NCI-H345 treated with DMSO at 0.1 percent for 48 hours (cell line): ENCODE data around the gene CACNA1A.

ENCODE experiments used
- DNase-seq: peaks from one replicate; lab custom pipeline; 2025; ENCODE audit not compliant: unreplicated experiment; lab: John Stamatoyannopoulos, UW

The CACNA1A gene

DNA sequence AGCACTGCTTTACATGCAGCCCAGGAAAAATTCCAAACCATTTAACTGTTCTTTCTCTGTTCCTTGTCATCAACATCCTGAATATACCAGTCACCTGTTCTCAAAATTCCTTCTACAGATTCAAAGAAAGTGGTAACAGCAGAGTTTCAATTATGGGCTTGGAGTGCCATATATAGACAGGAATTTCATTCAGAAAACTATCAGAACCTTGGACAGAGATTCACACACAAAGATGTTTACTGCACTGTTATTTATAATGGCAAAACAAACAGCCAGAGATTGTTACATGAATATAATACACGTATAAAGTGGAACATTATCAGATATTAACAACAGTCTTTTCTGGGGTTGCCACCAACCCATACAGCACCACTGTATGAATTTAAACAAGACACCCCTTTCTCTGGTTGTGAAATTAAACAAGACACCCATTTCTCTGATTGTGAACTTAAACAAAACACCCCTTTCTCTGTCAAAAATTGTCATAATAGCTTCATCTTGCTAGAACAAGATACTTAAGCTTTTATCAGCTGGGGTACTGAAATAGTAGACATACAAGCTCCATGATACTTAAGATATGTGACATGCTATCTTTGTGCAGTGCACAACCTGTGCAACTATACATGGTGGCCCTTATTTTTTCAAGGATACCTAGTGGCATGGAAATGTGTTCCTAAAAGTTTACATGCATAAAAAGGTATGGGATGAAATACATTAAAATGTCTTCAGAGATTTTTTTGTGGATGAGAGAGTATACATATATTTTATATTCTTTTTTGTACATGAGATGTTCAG is 12.6 kb downstream of the CACNA1A start:
- DNase-seq: no peak

DNA sequence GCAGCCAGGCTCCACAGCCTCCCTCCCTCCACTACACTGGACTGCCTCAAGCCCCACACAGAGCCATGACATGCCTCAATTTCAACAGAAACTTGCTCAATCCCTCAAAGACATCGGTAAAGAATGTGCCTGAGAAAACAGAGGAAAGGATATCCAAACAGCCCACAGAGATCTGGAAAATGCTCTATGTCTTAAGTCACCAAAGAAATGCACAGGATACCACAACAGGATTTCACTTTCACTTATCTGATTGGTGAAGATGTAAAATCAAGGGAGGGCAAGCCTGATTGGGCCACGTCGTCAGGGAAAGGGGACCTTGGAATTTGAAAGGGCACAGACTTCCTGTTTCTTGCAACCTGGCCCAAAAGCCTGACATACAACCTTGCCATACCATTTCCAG is 14.2 kb downstream of the CACNA1A start:
- DNase-seq: no peak

DNA sequence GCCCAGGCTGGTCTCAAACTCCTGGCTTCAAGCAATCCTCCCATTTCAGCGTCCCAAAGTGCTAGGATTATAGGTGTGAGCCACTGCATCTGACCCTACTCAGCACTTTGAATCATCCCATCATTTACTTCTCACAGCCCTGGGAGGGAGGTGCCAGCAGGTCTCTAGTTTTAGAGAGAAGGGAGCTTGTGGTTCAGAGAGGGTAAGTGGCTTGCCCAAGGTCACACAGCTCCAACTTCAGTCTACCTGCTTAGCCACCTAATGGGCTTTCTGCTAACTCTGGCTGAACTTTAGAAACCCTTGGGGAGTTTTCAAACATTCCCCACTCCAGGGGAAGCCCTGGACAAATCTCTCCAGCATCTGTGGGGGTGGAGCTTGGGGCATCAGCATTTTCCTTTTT is 18.3 kb downstream of the CACNA1A start:
- DNase-seq: no peak

DNA sequence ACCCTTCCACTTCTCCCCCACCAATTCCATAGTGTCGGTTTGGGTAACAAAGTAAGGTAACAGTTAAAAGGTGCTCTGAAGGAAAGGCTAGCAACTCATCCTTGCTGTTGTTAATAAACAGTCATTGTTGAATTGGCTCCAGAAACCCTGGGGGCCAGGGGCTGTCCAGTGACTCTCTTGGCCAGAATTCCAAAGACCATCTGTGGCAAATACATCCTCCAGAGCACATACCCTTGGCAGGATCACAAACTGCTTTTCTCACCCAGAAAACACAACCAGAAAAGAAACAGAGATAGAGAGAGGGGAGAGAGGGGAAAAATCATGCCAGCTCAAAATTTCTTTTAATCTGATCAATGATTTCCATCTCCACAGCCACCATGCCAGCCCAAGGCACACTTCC is 22.1 kb downstream of the CACNA1A start:
- DNase-seq: no peak

DNA sequence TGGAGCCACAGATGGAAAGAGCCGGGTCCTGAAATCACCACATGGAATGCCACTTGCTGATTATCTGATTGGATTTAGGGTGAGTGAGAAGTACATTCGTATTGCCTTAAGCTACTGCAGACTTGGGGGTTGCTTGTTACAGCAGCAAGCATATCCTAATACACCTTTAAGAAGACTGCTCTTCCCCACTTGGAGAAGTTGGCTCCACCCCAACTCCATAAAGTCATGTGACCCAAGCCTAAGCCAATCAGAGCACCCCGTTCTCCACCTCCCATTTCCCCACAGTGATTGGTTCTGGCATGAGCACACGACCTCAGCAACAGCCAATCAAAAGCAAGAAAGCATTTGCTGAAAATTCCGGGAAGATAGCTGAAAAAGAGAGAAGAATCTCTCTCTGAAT is 23.1 kb downstream of the CACNA1A start:
- no peak for DNase-seq

DNA sequence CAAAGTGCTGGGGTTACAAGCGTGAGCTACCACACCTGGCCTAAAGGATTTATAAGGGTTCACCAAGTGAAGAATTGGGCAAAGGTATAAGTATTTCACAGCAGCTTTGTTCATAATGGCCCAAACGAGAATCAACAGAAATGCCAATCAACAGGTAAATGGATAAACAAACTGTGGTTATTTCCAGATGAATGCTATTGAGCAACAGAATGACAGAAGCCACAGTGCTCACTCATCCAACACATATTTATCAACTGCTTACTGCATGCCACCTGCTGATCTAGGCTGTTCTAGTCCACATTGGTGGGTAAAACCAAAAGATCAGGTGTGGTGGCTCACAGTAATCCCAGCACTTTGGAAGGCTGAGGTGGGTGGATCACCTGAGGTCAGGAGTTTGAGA is 27.7 kb downstream of the CACNA1A start:
- DNase-seq: no peak

DNA sequence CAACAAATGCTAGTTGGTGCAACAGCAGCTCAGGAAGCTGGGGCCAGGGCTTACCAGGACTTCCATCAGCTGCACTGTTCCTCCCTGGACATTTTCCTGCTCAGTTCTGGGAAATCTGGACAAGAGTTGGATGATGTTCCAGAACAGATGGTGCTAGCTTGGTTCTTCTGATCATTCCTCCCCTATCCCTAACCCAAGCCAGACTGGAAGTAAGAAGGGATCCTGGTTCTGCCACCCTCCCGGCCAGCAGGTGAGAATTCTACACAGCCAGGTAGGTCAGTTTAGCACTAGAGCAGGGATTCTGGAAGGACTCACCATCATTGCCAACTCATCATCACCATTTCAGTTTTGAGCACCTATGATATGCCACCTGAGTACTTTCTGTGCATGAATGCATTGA is 30.2 kb downstream of the CACNA1A start:
- DNase-seq: no peak

DNA sequence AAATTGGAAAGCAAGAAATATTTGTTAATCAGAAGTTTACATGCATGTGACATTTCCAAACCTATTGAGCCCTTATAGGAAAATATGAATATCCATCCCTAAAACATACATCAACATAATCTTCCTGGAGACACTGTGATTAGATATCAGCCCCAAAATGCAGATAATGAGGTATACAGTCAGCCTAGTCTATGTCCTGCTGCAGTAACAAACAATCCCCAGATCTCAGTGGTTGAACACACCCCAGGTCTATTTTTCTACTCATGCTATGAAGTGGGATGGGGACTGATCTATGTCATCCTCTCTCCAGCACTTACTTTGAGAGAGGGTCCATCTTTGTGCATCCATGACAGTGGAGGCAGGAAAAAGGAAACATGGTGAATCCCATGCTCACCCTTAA is 31.2 kb downstream of the CACNA1A start:
- DNase-seq: no peak

DNA sequence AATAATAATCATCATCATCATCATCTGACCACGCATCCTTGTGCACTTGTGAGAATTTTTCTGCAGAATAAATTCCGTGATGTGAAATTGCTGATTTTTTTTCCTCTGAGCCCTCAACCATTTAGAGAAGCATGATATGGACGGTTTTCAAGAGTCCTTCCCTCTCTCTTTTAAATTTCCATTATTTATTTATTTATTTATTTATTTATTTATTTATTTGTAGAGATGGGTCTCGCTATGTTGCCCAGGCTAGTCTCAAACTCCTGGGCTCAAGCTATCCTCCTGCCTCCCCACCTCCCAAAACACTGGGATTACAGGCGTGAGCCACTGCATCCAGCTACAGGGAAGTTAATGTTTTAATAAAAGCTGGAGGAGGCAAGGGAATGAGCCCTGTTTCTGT is 39.6 kb downstream of the CACNA1A start:
- no peak for DNase-seq

DNA sequence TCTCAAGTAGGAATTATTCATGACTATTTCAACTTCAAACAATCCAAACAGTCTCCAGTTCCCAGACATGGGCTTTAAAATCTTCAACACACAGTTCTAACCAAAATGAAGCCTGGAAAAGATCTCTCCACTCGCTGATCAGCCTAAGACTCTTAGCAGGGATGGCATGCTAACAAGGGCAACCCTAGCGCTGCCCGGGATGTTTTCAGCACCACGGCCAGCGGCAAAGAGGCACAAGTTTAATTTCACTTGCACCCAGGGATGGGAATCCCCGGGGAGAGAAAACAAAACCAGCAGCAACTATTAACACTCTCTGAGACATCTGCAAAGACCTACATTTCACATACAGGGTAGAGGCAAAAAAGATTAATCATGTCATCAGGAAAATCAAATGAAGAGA is 43.0 kb downstream of the CACNA1A start:
- no peak for DNase-seq

DNA sequence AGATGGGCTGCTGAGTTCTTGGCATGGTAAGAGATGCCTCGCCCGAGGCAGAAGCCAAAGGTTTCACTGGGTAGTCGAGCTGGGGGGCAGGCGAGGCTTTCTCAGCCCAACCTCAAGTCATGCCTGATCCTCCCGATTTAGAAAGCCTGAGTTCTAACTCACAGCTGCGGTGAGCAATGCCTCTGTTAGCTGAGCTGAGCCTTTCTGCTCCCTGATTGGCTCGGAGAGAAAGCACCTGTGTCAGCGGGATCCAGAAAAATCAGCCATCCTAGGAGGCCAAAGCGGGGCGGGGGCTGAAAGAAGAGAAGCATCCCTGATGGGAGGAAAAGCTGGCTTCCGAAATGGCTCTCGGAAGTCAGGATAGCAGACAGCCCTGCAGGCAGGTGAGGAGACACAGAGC is 44.7 kb downstream of the CACNA1A start:
- no peak for DNase-seq

DNA sequence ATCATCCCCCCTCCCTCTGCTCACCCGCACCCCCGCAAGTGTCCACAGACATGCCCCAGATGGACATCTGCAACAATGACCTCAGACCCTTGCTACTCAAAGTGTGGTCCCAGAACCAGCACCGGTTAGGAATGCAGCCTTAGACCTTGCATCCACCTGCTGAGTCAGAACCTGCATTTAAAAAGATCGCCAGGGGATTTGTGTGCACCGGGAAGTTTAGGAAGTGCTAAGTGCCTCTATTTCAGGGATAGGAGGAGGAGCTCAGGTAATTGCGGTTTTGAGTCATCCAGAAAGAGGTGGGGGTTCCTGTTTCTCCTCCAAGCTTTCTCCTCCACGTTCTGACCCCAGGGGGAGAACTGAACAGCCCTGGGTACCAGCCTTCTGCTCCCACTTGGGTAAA is 46.2 kb downstream of the CACNA1A start:
- no peak for DNase-seq

DNA sequence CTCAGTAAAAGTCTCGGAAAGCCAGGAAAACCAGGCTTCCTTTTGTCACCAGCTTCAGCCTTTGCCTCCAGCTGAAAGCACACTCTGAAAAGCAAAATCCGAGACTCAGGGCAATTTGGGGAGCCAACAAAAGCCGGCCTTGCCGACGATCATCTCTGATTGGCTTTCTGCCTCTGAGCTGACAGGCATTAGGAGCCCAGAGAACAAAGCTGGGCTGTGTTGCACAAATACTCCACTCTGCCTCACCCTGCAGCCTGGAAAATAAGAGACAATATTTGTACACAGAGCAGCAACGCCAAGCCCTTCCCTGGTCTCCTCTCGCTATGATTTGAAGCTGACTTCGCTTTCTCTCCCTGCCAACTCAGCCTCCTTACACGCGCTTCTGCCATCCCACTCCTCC is 46.9 kb downstream of the CACNA1A start:
- DNase-seq: no peak

DNA sequence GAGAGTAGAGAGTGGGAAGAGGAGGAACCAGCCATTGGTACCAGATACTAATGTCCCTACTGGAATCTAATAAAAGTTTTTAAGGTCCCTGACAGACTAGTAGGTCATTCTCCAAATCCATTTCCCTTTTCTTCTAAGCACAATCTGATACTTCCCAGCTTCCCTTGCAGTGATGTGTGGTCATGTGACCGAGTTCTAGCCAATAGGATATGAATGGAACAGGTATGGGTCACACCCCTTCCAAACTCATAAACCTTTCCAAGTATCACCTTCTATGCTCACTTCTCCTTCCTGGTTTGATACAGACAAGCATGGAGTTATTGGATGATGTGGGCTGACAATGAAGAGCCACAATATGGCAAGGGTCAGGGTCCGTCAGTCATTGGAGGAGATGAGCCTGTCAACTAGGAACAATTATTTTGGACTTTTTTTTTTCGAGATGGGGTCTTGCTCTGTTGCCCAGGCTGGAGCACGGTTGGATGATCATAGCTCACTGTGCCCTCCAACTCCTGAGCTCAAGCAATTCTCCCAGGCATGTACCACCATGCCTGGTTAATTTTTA is 54.8 kb downstream of the CACNA1A start:
- DNase-seq: no peak

DNA sequence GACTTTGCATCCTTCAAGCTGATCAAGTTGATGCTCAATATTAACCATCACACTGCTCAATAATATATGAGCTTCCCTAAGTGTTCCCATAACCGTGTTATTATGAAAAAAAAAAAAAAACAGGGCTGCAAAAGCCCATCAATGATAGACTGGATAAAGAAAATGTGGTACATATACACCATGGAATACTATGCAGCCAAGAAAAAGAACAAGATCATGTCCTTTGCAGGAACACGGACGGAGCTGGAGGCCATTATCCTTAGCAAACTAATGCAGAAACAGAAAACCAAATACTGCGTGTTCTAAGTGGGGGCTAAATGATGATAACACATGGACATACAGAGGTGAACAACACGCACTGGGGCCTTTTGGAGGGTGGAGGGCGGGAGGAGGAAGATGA is 58.3 kb downstream of the CACNA1A start:
- no peak for DNase-seq

DNA sequence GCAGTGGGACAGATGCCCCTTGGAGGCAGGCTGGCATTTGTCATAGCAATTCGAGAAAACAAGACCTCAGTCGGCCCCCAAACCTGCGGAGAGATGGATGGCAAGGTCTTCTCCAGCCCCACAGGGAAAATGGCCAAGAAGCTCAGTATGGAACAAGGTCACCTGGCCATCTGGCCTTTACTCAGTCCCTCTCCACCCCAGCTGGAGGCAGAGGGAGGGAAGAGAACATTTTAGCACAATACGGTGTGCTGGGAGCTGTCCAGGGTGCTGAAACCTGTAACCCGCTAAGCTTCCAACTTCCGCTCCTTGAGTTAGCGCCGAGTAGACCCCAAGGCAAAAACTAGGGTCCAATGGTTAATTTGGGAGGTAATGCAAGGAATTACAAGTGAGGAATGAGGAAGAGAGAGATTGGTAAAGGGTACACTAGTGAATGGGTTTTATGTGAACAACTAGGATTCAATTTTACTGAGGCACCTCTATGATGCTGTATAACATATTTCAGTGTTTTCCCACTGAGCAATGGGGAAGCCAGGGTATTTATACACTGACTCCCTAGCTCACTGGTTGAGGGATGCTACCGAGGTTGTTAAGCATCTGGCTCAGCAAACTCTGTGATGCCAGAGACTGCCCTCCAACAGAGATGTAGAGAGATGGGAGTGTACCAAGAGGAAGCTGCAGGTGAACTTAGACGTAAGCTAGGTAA is 64.3 kb downstream of the CACNA1A start:
- no peak for DNase-seq

DNA sequence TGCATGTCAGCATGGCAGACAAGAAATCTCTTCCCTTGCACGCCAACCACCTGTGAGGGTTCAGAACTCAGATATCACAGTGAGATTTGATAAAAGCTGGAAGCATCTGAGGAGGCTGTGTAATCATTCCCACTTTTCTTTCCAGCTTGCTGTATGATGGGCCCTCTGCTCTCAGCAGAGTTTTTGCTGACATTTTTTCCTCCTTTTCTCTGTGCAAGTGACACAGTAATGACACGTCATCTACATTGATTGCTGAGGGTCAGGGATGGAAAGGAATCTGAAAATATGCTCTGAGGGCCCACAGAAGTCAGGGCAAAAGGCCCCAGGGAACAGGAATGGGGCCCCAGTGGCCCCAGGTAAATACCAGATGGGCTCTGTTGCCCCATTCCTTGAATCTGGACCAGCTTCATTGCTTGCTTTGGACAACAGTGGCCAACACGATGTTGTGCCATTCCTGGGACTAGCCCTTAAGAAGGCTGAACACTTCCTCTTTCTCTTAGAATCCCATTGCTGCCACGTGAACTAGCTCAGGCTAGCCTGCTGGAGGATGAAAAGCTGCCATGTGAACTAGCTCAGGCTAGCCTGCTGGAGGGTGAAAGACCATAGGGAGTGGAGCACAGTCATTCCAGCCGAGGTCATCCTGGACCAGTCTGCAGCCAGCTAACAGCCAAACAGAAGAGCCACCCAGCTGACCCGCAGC is 68.2 kb downstream of the CACNA1A start:
- no peak for DNase-seq

DNA sequence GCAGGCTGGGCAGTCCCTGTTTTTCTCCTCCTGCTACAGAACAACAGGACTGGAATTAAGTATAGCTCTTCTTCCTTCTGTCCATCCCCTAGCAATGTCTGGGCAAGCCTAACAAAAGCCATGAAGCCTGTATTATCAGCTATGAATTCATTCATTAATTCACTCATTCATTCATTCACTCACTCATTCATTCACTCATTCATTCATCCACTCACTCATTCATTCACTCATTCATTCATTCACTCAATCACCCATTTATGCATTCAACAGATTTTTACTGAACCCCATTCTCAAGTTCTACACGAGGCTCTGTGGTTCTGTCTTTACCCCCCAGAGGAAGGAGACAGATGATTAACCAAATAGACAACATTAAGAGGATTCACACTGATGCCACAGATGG is 69.9 kb downstream of the CACNA1A start:
- no peak for DNase-seq

DNA sequence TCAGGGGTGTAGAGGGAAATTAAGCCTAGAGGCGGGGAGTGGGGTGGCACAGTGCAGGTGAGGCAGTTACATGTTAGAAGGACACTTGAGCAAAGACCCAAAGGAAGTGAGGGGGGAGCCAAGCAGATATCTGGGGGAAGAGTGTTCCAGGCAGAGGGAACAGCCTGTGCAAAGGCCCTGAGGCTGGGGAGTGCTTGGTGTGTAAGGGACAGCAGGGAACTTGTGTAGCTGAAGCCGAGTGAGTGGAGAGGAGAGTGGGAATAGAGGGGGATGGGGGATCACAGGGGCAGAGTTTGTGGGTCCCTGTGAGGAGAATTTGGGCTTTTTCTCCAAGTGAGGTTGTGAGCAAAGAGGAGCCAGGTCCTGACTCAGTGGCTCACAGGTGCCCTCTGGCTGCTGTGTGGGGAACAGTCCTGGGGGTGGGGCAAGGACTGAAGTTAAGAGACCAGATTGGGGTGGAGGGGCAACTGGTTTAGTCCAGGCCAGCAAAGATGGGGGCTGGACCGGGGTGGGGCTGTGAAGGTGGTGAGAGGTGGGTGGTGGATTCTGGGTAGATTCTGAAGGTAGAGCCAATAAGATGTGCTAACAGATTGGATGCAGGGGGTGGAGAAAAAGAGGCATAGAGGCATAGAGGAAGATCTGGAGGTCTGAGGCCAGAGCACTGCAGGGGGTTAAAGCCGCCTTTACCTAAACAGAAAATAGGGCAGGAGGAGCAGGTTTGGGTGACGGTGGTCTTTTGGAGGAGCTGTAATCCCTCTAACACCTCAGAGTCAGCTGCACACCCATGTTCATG is 75.3 kb downstream of the CACNA1A start:
- no peak for DNase-seq

DNA sequence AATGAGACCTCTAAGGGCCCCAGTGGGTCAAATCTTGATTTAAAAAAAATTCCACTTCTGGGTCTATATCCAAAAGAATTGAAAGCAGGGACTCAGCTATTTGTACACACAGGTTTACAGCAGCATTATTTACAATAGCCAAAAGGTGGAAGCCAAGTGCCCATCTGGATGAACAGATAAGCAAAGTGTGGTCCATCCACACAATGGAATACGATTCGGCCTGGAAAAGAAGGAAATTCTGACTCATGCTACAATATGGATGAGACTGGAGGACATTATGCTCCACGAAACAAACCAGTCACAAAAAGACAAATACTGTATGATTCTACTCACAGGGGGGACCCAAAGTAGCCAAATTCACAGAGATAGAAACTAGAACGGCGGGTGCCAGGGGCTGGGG is 76.7 kb downstream of the CACNA1A start:
- no peak for DNase-seq

DNA sequence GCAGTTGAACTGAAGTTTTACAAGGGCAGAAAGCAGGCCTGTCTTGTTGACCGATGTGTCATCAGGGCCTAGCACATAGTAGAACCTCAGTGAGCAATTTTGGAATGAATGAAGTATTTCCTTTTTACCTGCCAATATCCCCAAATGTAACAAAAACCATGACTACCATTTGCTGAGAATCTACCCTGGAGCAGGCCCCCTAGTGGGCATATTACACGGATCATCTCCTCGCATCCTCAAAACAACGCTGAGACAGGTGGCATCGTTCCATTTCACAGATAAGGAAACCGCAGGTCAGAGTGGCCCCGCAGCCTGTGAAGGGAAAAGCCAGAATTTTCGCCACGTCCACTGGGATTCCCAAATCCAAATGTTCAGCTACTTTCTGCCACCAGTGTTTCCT is 77.9 kb downstream of the CACNA1A start:
- DNase-seq: no peak
